ENCODE measurements around the gene NUFIP2.
"Not testable (repeated sequence)": the region's sequence is repeated elsewhere in the genome, so short reads cannot be mapped to it uniquely, and the experiment has no call there.

Gene NUFIP2

DNA sequence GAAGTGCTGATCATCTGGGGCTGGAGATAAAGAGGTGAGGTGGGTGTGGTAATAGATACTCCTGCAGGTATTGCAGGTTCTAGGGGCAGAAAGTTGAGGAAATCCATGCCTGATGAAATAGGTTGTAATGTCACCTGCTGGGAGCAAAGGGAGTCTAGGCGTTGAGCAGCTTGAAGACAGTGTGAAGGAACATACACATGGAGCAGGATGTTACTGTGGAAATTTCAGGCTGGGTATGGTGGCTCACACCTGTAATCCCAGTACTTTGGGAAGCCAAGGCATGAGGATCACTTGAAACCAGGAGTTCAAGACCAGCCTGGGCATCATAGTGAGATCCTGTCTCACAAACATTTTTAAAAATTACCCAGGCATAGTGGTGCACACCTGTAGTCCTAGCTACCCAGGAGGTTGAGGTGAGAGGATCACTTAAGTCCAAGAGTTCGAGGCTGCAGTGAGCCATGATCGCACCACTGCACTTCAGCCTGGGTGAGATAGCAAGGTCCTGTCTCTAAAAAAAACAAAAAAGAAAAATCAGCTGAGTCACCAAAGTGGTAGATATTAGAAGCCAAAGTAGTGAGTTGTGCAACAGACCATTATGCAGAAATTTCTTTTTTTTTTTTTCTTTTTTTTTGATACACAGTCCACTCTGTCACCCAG lies 56.3 kb downstream of the NUFIP2 start:
- no peak for DNase-seq

DNA sequence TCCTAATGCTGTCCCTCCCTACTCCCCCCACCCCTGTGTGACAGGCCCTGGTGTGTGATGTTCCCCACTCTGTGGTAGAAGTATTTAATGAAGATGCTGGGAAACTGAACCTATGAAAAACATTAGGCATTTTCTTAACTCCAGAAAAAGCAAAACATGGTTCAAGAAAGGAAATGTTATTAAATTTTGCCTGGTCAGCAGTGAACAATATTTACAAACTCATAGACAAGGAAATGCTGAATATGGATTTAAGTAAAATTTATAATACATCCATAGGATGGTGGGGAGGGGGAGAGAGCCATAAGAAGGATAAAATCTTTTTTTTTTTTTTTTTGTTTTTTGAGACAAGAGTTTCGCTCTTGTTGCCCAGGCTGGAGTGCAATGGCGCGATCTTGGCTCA lies 58.0 kb downstream of the NUFIP2 start:
- DNase-seq = no peak

DNA sequence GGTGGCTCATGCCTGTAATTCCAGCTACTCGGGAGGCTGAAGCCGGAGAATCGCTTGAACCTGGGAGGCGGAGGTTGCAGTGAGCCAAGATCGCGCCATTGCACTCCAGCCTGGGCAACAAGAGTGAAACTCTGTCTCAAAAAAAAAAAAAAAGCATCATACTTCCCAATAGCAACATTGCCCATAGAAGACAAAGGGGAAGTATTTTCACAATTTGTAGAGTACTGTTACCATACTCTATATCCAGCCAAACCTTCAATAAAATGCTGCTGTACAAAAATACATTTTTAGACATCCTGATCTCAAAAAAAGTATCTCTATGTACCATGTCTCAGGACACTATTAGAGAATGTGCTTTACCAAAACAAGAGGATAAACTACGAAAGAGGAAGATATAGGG lies 59.0 kb downstream of the NUFIP2 start:
- DNase-seq = not testable (repeated sequence)

DNA sequence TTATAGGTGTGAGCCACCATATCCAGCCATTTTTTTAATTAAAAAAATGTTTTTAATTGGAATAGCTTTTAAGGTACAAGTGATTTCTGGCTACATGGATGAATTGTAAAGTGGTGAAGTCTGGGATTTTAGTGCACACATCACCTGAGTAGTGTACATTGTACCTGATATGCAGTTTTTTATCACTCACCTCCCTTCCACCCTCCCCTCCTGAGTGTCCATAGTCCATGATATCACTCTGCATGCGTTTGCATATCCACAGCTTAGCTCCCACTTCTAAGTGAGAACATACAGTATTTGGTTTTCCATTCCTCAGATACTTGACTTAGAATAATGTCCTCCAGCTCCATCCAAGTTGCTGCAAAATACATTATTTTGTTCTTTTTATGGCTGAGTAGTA lies 60.6 kb downstream of the NUFIP2 start:
- no peak for DNase-seq

DNA sequence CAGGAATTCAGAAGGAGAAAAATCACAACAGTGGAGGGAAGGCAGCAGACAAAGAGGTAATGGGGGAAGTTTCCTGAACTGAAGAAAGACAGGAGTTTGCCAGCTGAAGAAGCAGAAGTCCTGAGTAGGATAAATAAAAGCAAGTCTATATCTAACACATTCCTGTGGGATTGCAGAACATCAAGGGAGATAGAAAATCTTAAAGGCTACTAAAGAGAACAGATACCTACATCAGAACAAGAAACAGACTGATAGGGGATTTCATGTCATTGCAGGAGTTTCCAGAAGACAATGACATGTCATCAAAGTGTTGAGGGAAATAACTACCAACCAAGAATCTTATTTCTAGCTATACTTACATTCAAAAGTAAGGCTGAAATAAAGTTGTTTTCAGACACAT lies 68.6 kb downstream of the NUFIP2 start:
- no peak for DNase-seq

DNA sequence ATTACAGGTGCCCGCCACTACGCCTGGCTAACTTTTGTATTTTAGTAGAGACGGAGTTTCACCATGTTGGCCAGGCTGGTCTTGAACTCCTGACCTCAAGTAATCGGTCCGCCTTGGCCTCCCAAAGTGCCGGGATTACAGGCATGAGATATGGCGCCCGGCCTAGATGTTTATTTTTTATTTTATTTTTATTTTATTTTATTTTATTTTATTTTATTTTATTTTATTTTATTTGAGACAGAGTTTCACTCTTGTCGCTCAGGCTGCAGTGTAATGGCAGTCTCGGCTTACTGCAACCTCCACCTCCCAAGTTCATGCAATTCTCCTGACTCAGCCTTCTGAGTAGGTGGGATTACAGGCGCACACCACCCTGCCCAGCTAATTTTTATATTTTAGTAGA lies 72.6 kb downstream of the NUFIP2 start:
- DNase-seq = not testable (repeated sequence)

DNA sequence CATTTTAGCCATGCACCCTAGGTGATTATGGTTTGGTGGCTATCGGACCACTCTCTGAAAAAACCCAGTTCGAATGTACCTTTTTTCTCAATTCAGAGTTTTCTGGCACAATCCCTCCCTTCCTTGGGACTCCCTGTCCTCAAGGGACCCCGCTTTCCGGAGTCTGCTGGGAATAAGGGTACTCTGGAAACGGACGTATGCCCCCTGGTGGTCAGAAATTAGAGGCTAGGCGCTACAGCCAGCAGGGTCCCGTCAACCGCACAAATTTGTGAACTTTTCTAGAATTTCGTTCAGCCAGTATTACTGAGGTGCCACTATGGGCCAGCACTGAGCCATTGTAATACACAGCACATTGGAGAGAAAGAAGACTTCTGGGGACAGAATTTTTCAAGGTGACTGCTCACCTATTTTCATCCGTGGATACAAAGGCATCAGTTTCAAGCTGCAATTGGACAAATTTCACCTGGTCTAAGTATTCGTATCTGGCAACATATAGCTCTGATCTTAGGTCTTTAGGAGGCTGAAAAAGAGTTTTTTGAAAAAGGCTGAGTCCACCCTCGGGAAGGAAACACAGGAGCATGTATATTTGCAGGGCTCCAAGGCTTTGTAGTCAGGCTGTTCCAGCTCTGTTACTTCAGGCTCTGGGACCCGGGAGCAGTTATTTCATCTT lies 74.4 kb downstream of the NUFIP2 start:
- DNase-seq = peak; percentile 59

DNA sequence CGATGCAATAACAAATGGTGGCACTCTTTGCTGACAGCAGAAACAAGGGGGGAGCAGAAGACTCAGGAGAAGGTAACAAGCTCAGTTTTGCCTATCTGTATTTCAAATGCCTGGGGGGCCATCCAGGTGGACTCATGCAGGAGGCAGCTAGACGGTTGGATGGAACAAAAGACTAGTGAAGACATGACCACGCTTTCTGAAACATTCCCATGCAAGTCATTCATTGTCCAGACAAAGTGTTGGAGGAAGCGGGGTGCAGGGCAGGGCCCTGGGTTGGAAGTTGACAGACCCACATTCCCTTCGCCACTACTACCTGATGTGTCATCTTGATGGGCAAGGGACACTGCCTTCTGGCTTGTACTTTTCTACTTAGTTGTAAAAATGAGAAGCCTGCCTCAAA lies 77.1 kb downstream of the NUFIP2 start:
- DNase-seq = no peak

DNA sequence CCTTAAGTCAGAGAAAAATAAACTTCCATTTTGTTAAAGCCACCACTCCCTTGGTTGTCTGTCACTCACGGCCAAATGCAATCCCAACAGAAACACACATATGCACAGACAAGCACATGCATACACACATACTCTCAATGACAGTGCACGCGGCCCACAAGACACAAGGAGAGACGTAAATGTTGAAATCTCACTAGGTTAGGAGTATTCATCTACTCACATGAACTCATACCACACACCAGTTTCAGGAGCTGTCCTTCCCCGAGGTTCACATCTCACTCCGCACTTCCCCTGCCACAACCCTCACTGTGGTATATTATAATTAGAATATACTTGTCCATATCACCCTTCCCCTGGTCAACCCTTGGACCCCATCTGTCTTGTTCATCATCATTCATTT lies 77.8 kb downstream of the NUFIP2 start:
- no peak for DNase-seq

DNA sequence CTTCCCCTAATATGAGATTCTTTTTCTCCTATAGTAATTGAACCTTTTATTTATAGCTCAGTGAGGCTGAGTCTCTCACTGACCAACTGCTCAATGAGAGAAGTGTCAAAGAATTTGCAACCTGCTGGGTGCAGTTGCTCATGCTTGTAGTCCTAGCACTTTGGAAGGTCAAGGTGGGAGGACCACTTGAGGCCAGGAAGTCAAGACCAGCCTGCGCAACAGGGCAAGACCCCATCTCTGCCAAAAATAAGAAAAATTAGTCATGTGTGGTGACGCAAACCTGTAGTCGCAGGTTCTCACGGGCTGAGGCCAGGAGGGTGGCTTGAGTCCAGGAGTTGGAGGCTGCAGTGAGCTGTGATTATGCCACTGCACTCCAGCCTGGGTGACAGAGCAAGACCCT lies 78.2 kb downstream of the NUFIP2 start:
- DNase-seq = no peak

DNA sequence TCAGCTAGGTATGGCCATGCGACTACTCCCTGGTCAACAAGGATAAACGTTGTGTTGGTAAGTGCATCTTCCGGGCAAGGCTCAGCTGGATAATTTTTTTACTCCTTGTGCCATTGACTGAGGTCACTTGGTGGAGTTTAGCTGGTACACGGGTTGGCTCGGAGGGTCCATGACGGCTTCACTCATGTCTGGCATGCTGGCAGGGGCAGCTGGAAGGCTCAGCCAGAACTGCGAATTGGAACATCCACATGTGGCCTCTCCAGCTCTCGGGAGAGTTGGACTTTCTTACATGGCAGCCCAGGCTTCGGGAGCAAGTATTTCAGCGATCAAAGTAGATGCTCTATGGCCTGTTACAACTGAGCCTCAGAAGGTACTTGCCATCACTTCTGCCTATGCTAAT lies 78.8 kb downstream of the NUFIP2 start:
- no peak for DNase-seq

DNA sequence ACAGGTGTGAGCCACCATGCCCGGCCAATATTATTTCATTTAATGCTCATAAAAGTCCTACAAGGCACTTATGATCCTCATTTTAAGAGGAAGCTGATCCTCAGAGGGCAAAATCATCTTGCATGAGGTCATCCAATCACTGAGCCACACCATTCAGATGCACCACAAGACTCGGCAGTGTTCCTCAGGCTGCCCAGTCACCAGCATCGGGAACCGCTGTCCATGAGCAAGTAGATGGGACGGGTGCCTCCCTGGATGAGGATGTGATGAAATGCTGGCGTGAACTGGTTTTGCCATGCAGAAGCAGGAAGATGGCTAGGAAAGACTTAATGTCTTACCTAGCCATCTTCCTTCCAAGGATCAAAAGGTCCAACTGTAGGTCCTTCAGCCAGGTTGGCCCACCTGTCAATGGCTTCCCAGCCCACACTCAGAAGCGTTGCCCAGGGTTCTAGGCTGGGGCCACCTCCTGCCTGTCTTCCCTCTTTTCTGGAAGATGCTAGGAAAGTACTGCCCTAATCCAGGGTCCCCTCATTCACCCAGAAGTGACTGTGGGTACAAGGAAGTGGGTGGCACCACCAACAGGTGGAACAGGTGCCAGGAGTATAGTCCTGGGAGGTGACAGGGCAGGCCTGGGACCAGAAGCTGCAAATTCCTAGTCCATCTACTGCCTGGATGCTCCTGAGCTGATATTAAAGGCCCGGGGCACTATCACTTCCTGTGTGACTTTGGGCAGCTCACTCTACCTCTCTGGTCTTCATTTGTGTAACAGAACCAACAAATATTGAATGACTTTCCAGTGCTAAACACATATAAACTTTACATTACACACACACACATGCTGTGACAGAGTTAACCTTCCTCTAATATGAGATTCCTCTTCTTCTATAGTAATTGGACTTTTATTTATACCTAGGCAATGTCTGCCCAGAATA lies 79.5 kb downstream of the NUFIP2 start:
- no peak for DNase-seq

DNA sequence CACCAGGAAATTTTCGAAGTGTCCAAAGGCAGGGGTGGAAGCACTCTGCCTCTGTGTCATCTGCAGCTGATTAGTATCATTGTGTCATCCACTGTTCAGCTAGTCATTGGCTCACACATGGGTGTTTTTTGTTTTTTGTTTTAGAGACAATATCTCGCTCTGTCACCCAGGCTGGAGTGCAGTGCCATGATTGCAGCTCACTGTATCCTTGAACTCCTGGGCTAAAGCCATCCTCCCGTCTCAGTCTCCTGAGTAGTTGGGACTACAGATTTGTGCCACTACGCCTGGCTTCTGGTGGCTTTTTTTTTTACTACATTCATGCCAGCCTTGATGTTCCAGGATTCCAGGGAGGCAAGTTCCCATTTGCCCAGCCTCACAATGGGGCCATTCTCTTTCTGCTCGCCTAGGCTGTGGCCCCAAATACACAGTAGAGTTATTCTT lies 81.2 kb downstream of the NUFIP2 start:
- DNase-seq = no peak

DNA sequence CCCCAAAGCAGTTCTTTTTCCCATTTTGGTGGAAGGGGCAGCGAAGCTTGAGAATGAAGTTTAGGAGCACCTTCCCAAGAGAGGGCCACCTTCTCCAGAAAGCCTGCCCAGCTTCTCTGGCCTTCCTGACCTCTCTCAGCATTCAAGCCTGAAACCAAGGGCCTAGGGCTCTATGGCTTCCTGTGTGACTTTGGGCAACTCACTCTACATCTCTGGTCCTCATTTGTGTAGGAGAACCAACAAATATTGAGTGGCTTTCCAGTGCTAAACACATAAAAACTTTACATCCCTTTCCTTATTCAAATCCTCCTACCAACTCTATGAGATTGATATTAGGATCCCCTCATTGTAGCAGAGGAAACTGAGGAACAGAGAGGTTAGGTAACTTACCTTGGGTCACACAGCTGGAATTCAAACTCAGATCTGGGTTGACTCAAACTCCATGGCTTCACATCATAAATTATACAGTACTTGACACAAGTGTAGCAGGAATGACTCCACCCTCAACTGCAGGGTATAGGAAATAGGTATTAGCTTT lies 81.8 kb downstream of the NUFIP2 start:
- DNase-seq = no peak

DNA sequence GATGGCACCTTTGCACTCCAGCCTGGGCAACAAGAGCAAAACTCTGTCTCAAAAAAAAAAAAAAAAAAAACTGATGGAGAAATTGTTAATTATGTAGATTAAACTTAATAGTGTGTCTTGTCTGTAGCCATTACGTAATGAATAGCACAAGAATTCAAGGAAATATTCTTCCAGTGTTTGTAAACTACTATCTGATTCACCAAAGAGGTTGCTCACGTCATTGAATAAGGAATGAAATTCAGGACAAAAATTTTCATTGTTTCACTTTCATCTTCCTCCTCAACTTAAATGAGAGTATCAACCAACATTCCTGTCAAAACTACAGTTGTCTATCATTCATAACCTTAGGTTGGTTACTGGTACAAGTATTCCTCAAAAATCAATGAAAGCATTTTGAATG lies 83.1 kb downstream of the NUFIP2 start:
- DNase-seq = no peak

DNA sequence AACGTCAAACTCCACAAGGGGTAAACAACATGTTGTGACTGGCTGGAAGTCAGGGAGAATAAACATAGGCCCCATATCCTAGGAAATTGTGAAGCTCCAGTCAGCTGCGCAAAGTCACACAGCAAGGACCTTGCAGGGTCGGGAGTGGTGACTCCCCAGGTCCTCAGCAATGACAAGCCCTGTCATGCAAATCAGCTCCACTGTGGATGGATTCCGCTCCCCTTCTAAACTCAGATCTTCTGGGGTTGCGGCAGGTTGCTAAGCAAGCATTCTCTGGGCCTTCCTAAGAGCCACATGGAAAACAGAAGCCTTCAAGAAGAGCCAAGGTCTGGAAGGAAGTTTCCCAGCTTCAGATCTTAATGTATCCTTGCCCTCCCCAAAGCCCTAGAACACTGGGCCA lies 84.9 kb downstream of the NUFIP2 start:
- DNase-seq = no peak

DNA sequence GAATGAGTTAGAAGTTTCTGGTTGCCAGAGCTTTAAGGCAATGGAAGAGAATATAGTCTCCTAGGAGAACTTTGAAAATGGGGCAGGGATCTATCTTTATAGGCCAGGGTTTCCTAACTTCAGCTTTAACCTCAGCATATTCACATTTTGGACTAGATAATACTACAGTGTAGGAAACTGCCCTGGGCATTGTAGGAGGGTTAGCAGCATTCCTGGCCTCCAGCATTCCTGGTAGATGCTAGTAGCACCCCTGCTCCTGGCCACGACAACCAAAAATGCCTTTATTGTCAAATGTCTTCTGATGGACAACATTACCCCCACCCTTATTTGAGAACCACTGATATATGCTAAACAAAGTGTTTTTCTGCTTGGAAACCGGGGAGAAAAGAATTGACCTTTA lies 86.0 kb downstream of the NUFIP2 start:
- no peak for DNase-seq

Data from T-helper 9 cell (primary cell).